ENCODE results near the gene ARHGAP6. TPM values are rescaled to one million over a fixed set of nuclear protein-coding genes. Genes with fewer than 3 reads are reported as not detected.

Gene ARHGAP6
- total RNA-seq, 4 donors from 2014 or later = 49.2 to 63.8 (median 51.5) TPM

DNA sequence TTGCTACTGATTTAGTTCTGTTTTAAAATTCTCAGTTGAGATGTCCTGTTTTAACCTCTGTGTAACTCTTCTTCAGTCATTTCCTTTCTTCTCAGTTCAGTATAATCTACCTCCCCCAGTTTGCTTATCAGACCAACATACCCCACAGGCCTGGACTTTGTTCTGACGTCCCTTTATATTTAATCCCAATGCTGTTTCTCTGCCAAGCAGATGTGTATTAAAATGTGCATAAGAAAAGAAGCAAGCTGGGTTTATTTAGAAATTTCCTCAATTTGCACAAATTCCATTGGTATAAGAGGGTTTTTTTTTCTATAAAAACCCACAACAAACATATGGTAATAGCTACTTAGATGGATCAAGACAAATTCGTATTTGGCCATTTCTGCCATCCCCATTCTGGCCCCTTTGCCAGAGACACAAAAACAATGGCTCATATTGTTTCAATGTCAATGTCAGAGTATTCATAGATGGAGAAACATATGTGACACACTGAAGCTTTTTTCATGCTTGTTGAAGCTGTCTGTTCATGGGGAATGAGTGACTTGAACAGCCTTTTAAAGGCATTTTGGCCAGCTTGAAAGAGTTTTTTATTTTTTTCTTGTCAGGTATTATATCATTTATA lies 530.0 kb downstream of the ARHGAP6 start:
- H3K27ac ChIP-seq = no peak overlapping the region
- no peaks in the 10 kb centered on the region for H3K36me3 ChIP-seq
- WGBS, 2 donors = 76 to 85% methylated on average over 2 of the region's 2 CpGs
- TF ChIP-seq, protein P1, sequence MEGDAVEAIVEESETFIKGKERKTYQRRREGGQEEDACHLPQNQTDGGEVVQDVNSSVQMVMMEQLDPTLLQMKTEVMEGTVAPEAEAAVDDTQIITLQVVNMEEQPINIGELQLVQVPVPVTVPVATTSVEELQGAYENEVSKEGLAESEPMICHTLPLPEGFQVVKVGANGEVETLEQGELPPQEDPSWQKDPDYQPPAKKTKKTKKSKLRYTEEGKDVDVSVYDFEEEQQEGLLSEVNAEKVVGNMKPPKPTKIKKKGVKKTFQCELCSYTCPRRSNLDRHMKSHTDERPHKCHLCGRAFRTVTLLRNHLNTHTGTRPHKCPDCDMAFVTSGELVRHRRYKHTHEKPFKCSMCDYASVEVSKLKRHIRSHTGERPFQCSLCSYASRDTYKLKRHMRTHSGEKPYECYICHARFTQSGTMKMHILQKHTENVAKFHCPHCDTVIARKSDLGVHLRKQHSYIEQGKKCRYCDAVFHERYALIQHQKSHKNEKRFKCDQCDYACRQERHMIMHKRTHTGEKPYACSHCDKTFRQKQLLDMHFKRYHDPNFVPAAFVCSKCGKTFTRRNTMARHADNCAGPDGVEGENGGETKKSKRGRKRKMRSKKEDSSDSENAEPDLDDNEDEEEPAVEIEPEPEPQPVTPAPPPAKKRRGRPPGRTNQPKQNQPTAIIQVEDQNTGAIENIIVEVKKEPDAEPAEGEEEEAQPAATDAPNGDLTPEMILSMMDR (IDR thresholded peaks at IDR 0.05) = no peak
- TF ChIP-seq POLR2A (IDR thresholded peaks at IDR 0.05) = no peak
- intact Hi-C loops (cut with DNase I) = loop anchor here (5.0 kb wide), 1 partner anchor 948 kb away; no protein-coding TSS in a partner anchor
- H3K4me1 ChIP-seq = no peaks in the 10 kb centered on the region
- no peak overlapping the region for H3K4me3 ChIP-seq (replicated peaks in 1 of 3)
- H3K9me3 ChIP-seq = no peaks in the 10 kb centered on the region
- DNase-seq = no peak
- H3K27me3 ChIP-seq = no peaks in the 10 kb centered on the region

DNA sequence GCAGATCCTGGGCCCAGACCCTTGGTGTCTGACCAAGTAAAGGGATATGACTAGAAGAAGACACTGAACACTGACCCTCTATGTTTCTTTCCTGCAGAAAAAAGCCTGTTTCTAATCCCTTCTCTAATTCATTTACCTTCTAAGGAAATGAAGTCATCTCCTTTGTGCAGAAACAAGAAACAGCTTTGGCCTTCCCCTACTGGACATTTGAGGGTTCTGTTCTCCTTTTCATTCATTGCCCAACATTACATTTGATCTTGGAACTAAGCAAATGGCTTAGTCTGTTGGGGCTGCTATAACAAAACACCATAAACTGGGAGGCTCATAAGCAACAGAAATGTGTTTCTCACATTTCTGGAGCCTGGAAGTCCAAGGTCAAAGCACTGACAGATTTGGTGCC lies 534.6 kb downstream of the ARHGAP6 start:
- TF ChIP-seq POLR2A (IDR thresholded peaks at IDR 0.05) = no peak
- TF ChIP-seq, protein P1 (IDR thresholded peaks at IDR 0.05) = no peak
- H3K4me3 ChIP-seq (replicated peaks in 1 of 3) = no peak overlapping the region
- no peaks in the 10 kb centered on the region for H3K9me3 ChIP-seq
- intact Hi-C loops (cut with DNase I) = no loop called here
- no peaks in the 10 kb centered on the region for H3K4me1 ChIP-seq
- no peak for DNase-seq
- no peaks in the 10 kb centered on the region for H3K36me3 ChIP-seq
- H3K27me3 ChIP-seq = no peaks in the 10 kb centered on the region
- no peak overlapping the region for H3K27ac ChIP-seq

DNA sequence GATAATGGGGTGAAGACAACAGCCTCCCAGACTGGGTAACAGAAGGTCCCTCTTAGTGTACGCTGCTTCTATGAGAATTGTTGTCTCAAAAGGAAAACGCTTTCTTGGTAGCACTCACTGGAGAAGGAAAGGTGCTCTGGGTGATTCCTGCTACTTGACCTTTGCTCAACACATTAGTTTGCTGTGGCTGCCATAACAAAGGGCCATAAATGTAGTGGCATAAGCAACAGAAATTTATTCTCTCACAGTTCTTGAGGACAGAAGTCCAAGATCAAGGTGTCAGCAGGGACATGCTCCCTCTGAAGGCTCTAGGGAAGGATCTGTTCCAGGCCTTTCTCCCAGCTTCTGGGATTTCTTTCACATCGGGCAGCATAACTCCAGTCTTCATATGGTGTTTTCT lies 535.6 kb downstream of the ARHGAP6 start:
- DNase-seq = no peak
- Histone ChIP-seq H3K4me3 (replicated peaks in 1 of 3) (no peak overlapping the region), H3K27me3 (no peaks in the 10 kb centered on the region), H3K36me3 (no peaks in the 10 kb centered on the region), H3K9me3 (no peaks in the 10 kb centered on the region), H3K27ac (no peak overlapping the region), H3K4me1 (no peaks in the 10 kb centered on the region)
- TF ChIP-seq POLR2A (IDR thresholded peaks at IDR 0.05) = no peak
- TF ChIP-seq, protein P1 (IDR thresholded peaks at IDR 0.05) = no peak
- 89% methylated on average over 2 to 3 of the region's 3 CpGs for WGBS, 2 donors
- intact Hi-C loops (cut with DNase I) = no loop called here

DNA sequence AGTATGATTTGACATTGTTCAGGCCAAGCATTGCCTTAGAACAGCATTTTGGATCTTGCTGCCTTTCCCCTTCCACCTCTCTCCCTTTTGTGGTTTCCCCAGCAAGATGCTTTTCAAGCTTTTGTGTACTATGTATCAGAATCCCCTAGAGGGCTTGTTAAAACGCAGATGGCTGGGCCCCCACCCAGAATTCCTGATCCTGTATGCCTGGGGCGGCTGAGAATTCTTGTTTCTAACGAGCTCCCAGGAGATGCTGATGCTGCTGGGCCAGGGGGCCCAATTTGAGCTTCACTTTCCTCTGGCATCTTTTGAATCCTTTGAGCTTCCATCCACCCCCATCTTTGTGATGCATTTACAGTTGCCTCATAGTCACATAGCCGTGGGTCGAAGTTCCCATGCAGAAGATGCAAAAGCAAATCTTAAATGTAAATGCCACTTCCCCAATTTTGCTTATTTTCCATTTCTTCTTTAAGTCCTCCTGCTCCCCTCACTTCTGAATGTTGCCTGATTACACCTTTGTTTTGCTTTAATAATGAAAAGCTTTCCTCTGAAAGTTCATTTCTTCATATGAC lies 536.1 kb downstream of the ARHGAP6 start:
- no peaks in the 10 kb centered on the region for H3K9me3 ChIP-seq
- TF ChIP-seq, protein P1 (IDR thresholded peaks at IDR 0.05) = no peak
- TF ChIP-seq POLR2A (IDR thresholded peaks at IDR 0.05) = no peak
- H3K27ac ChIP-seq = no peak overlapping the region
- intact Hi-C loops (cut with DNase I) = no loop called here
- no peak overlapping the region for H3K4me3 ChIP-seq (replicated peaks in 1 of 3)
- H3K4me1 ChIP-seq = no peaks in the 10 kb centered on the region
- H3K27me3 ChIP-seq = no peaks in the 10 kb centered on the region
- 61 to 62% methylated on average over 5 of the region's 5 CpGs for WGBS, 2 donors
- DNase-seq = no peak
- H3K36me3 ChIP-seq = no peaks in the 10 kb centered on the region

DNA sequence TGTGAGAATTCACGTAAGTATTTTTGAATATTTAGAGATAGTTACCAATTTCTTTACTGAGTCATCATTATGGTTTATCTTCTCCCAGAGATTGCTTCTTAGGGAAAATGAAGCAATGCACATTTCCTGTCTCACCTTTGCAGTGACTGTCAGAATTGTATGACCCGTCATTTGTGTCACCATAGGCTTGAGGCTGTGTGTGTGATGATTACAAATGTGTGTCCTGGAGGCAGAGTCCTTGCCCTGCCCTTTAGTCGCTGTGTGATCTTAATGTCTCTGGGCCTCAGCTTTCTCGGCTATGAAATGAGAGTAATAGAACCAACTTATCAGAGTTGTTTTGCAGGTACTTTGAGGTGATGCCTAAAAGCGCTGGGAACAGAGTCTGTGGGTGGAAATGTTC lies 540.7 kb downstream of the ARHGAP6 start:
- intact Hi-C loops (cut with DNase I) = no loop called here
- WGBS, 2 donors = 95 to 97% methylated on average over 5 of the region's 5 CpGs

More for the DNA sequence above, 540.7 kb downstream of the ARHGAP6 start:
- H3K9me3 ChIP-seq = no peaks in the 10 kb centered on the region
- no peaks in the 10 kb centered on the region for H3K4me1 ChIP-seq
- DNase-seq = no peak
- no peak for TF ChIP-seq POLR2A (IDR thresholded peaks at IDR 0.05)
- TF ChIP-seq, protein P1 (IDR thresholded peaks at IDR 0.05) = no peak
- H3K27me3 ChIP-seq = no peaks in the 10 kb centered on the region
- peaks cover 0 to 3% of the 10 kb centered on the region in 2 donors for H3K36me3 ChIP-seq
- no peak overlapping the region for H3K27ac ChIP-seq
- no peak overlapping the region for H3K4me3 ChIP-seq (replicated peaks in 1 of 3)

All from thyroid gland (tissue), 4 donors.